Activated effector memory CD4-positive, alpha-beta T cell treated with anti-CD3 and anti-CD28 coated beads, Interleukin-2, amount 50 U/mL, for 16 hours (primary cell): Measurements from ENCODE around the gene ZNF778.
"Not testable (repeated sequence)": the region's sequence is repeated elsewhere in the genome, so short reads cannot be mapped to it uniquely, and the experiment has no call there.

Source experiments
- DNase-seq: peaks from one replicate; pipeline ENCODE4 v3.0.0-alpha.2; 2020

Gene ZNF778

GRCh38 chr16:89261691-89262563, 44.4 kb downstream of the ZNF778 start:
- DNase-seq: no peak

- DNase-seq: no peak
These were observed 47.5 kb downstream of the ZNF778 start for GRCh38 chr16:89264800-89265550.

GRCh38 chr16:89265647-89266046, 48.1 kb downstream of the ZNF778 start:
- no peak for DNase-seq

GRCh38 chr16:89266521-89267134, 49.1 kb downstream of the ZNF778 start:
- no peak for DNase-seq

GRCh38 chr16:89267746-89268145, 50.2 kb downstream of the ZNF778 start:
- DNase-seq: not testable (repeated sequence)

- DNase-seq: no peak
These were observed 51.1 kb downstream of the ZNF778 start for GRCh38 chr16:89268585-89268984.

- no peak for DNase-seq
These were observed 51.7 kb downstream of the ZNF778 start for GRCh38 chr16:89268987-89269735.

GRCh38 chr16:89269805-89270665, 52.5 kb downstream of the ZNF778 start:
- no peak for DNase-seq

GRCh38 chr16:89270666-89271345, 53.3 kb downstream of the ZNF778 start:
- DNase-seq: no peak

- DNase-seq: no peak
These were observed 55.1 kb downstream of the ZNF778 start for GRCh38 chr16:89272631-89273030.

GRCh38 chr16:89273741-89274472, 56.4 kb downstream of the ZNF778 start:
- no peak for DNase-seq

- DNase-seq: no peak
These were observed 57.2 kb downstream of the ZNF778 start for GRCh38 chr16:89274561-89275283.

- no peak for DNase-seq
These were observed 57.7 kb downstream of the ZNF778 start for GRCh38 chr16:89275284-89275584.

GRCh38 chr16:89275837-89276720, 58.6 kb downstream of the ZNF778 start:
- DNase-seq: no peak

GRCh38 chr16:89277049-89277448, 59.5 kb downstream of the ZNF778 start:
- DNase-seq: no peak

- no peak for DNase-seq
These were observed 60.3 kb downstream of the ZNF778 start for GRCh38 chr16:89277641-89278341.

GRCh38 chr16:89278441-89279240, 61.1 kb downstream of the ZNF778 start:
- DNase-seq: no peak
